Neural cell (in vitro differentiated cells): Measurements from ENCODE around the gene PDZRN3. TPM values are rescaled to one million over a fixed set of nuclear protein-coding genes. Genes with fewer than 3 reads are reported as not detected.

Source experiments
- H2AFZ ChIP-seq: fragments of 200-600, 300-800 bp; sonication (generic), shearing (Covaris generic); 2 replicates; pipeline ENCODE4 v1.6.0; 2014; ENCODE audit warnings: low read depth, mild to moderate bottlenecking, antibody characterized with exemption, low read length, moderate library complexity
- H3F3A ChIP-seq: fragments of 200-600 bp; shearing (Covaris generic); 2 replicates; pipeline ENCODE4 v1.6.1; 2016; ENCODE audit warnings: mild to moderate bottlenecking, moderate library complexity, mixed read lengths, antibody characterized with exemption, low read length; ENCODE audit not compliant: insufficient read depth, poor library complexity, severe bottlenecking
- H3K27ac ChIP-seq: fragments of 200-600, 300-800 bp; sonication (generic), shearing (Covaris generic); 2 replicates; pipeline ENCODE4 v1.5.1; 2014; ENCODE audit warnings: mild to moderate bottlenecking, low read length, moderate library complexity
- H3K27me3 ChIP-seq: fragments of 300-800, 200-600 bp; sonication (generic), shearing (Covaris generic); 2 replicates; pipeline ENCODE4 v1.6.0; 2014; ENCODE audit warnings: mild to moderate bottlenecking, low read depth, low read length, moderate library complexity; ENCODE audit not compliant: insufficient read depth
- H3K36me3 ChIP-seq: fragments of 300-800, 200-600 bp; sonication (generic), shearing (Covaris generic); 2 replicates; pipeline ENCODE4 v1.5.1; 2014; ENCODE audit warnings: mild to moderate bottlenecking, antibody characterized with exemption, low read length, moderate library complexity; ENCODE audit not compliant: insufficient read depth
- H3K4me2 ChIP-seq: fragments of 300-800, 200-600 bp; sonication (generic), shearing (Covaris generic); 2 replicates; pipeline ENCODE4 v1.6.0; 2014; ENCODE audit warnings: mild to moderate bottlenecking, low read length
- H3K4me3 ChIP-seq: fragments of 300-800, 200-600 bp; sonication (generic), shearing (Covaris generic); 2 replicates; pipeline ENCODE4 v1.5.1; 2014; ENCODE audit warnings: mild to moderate bottlenecking, low read length, moderate library complexity
- H3K79me2 ChIP-seq: fragments of 200-600 bp; shearing (Covaris generic); replicated peaks from 2 replicates; pipeline ENCODE4 v1.6.0; 2014; ENCODE audit warnings: mild to moderate bottlenecking, low read length, moderate library complexity; ENCODE audit not compliant: insufficient read depth
- H3K9ac ChIP-seq: fragments of 300-800, 200-600 bp; sonication (generic), shearing (Covaris generic); 2 replicates; pipeline ENCODE4 v1.6.1; 2016; ENCODE audit warnings: mild to moderate bottlenecking, low read length, mixed read lengths
- H3K9me2 ChIP-seq: fragments of 200-600 bp; shearing (Covaris generic); 2 replicates; pipeline ENCODE4 v1.6.1; 2016; ENCODE audit warnings: mild to moderate bottlenecking, low read length, mixed read lengths; ENCODE audit not compliant: insufficient read depth
- H3K9me3 ChIP-seq: fragments of 200-600, 300-800 bp; sonication (generic), shearing (Covaris generic); 2 replicates; pipeline ENCODE4 v1.6.1; 2016; ENCODE audit warnings: mild to moderate bottlenecking, mixed run types, low read length, moderate library complexity, mixed read lengths
- H4K20me1 ChIP-seq: fragments of 200-600 bp; shearing (Covaris generic); 2 replicates; pipeline ENCODE4 v1.6.1; 2016; ENCODE audit warnings: mild to moderate bottlenecking, mixed run types; ENCODE audit not compliant: insufficient read depth
- EP300 ChIP-seq: fragments of 450-650 bp; conservative IDR thresholded peaks from 2 replicates; pipeline ENCODE4 v1.6.1; 2014; ENCODE audit warnings: antibody characterized with exemption, mild to moderate bottlenecking, moderate library complexity; ENCODE audit not compliant: poor library complexity, severe bottlenecking
- EZH2 ChIP-seq: fragments of 200-600, 300-800 bp; shearing (Covaris generic), sonication (generic); IDR thresholded peaks from 2 replicates; pipeline ENCODE4 v1.6.1; 2014; ENCODE audit warnings: antibody characterized with exemption, low read length, borderline replicate concordance, mild to moderate bottlenecking; ENCODE audit not compliant: insufficient read depth, poor library complexity, severe bottlenecking
- MXI1 ChIP-seq: fragments of 450-650 bp; conservative IDR thresholded peaks from 2 replicates; pipeline ENCODE4 v1.6.1; 2014; ENCODE audit warnings: antibody characterized with exemption, mild to moderate bottlenecking; ENCODE audit not compliant: poor library complexity, severe bottlenecking
- POLR2AphosphoS5 ChIP-seq: IDR thresholded peaks from 2 replicates; pipeline ENCODE4 v1.6.1; 2012
- RAD21 ChIP-seq: fragments of 450-650 bp; conservative IDR thresholded peaks from 2 replicates; pipeline ENCODE4 v1.6.1; 2014; ENCODE audit warnings: antibody characterized with exemption, mild to moderate bottlenecking, moderate library complexity
- SMC3 ChIP-seq: fragments of 450-650 bp; conservative IDR thresholded peaks from 2 replicates; pipeline ENCODE4 v1.6.1; 2014; ENCODE audit warnings: antibody characterized with exemption, mild to moderate bottlenecking, moderate library complexity; ENCODE audit not compliant: poor library complexity
- TAF1 ChIP-seq: IDR thresholded peaks from 2 replicates; pipeline ENCODE4 v1.6.1; 2012; ENCODE audit warnings: low read depth
- polyA plus RNA-seq: library from polyadenylated mRNA; depleted of rRNA; stranded (reverse); fragments of >200 nt; gene quantifications from 2 replicates; pipeline ENCODE4 v1.2.3, GENCODE V29; 2014
- TF ChIP-seq, protein P1 (sequence below): IDR thresholded peaks from 2 replicates; pipeline ENCODE4 v1.6.1; 2012; ENCODE audit warnings: borderline replicate concordance
- TF ChIP-seq, protein P2 (sequence below): fragments of 450-650 bp; IDR thresholded peaks from 2 replicates; pipeline ENCODE4 v1.5.1; 2014; ENCODE audit warnings: antibody characterized with exemption, mild to moderate bottlenecking, moderate library complexity; ENCODE audit not compliant: poor library complexity, severe bottlenecking

Gene PDZRN3
- polyA plus RNA-seq, 1 donor from 2014 or later: 1.1 TPM

DNA sequence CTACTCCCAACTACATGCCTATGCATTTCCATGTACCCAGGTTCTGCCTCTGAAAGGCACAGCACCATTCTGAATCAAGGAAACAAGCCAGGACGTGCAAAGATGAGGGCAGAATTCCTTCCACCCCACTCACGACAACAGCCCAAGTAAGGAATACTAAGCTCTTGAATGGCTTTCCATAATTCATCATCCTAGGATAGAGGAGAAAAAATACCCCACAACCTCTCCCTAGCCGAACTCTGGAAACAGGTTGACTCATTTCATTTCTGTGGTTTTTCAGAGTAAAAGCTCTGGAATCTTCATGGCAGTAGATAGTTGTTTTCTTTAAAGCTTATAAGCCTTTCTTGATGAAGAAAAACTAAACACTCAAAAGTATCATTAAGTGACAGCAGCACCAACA is 77.8 kb downstream of the PDZRN3 start:
- no peaks in the 10 kb centered on the region for H3K36me3 ChIP-seq
- H4K20me1 ChIP-seq: no peaks in the 10 kb centered on the region
- H3K4me3 ChIP-seq: no peak overlapping the region
- H3K4me2 ChIP-seq: no peak overlapping the region
- H3K9ac ChIP-seq: no peak overlapping the region
- H3K27ac ChIP-seq: no peak overlapping the region
- H3K27me3 ChIP-seq: no peaks in the 10 kb centered on the region
- H3K9me2 ChIP-seq: no peaks in the 10 kb centered on the region
- H3K79me2 ChIP-seq: no peaks in the 10 kb centered on the region
- no peak overlapping the region for H2AFZ ChIP-seq
- TF ChIP-seq SMC3 (no peak), MXI1 (no peak), TAF1 (no peak), EP300 (no peak), POLR2AphosphoS5 (no peak), RAD21 (no peak), EZH2 (no peak)
- TF ChIP-seq, protein P1, sequence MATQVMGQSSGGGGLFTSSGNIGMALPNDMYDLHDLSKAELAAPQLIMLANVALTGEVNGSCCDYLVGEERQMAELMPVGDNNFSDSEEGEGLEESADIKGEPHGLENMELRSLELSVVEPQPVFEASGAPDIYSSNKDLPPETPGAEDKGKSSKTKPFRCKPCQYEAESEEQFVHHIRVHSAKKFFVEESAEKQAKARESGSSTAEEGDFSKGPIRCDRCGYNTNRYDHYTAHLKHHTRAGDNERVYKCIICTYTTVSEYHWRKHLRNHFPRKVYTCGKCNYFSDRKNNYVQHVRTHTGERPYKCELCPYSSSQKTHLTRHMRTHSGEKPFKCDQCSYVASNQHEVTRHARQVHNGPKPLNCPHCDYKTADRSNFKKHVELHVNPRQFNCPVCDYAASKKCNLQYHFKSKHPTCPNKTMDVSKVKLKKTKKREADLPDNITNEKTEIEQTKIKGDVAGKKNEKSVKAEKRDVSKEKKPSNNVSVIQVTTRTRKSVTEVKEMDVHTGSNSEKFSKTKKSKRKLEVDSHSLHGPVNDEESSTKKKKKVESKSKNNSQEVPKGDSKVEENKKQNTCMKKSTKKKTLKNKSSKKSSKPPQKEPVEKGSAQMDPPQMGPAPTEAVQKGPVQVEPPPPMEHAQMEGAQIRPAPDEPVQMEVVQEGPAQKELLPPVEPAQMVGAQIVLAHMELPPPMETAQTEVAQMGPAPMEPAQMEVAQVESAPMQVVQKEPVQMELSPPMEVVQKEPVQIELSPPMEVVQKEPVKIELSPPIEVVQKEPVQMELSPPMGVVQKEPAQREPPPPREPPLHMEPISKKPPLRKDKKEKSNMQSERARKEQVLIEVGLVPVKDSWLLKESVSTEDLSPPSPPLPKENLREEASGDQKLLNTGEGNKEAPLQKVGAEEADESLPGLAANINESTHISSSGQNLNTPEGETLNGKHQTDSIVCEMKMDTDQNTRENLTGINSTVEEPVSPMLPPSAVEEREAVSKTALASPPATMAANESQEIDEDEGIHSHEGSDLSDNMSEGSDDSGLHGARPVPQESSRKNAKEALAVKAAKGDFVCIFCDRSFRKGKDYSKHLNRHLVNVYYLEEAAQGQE: no peak
- TF ChIP-seq, protein P2, sequence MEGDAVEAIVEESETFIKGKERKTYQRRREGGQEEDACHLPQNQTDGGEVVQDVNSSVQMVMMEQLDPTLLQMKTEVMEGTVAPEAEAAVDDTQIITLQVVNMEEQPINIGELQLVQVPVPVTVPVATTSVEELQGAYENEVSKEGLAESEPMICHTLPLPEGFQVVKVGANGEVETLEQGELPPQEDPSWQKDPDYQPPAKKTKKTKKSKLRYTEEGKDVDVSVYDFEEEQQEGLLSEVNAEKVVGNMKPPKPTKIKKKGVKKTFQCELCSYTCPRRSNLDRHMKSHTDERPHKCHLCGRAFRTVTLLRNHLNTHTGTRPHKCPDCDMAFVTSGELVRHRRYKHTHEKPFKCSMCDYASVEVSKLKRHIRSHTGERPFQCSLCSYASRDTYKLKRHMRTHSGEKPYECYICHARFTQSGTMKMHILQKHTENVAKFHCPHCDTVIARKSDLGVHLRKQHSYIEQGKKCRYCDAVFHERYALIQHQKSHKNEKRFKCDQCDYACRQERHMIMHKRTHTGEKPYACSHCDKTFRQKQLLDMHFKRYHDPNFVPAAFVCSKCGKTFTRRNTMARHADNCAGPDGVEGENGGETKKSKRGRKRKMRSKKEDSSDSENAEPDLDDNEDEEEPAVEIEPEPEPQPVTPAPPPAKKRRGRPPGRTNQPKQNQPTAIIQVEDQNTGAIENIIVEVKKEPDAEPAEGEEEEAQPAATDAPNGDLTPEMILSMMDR: no peak
- no peaks in the 10 kb centered on the region for H3K9me3 ChIP-seq
- no peaks in the 10 kb centered on the region for H3F3A ChIP-seq

DNA sequence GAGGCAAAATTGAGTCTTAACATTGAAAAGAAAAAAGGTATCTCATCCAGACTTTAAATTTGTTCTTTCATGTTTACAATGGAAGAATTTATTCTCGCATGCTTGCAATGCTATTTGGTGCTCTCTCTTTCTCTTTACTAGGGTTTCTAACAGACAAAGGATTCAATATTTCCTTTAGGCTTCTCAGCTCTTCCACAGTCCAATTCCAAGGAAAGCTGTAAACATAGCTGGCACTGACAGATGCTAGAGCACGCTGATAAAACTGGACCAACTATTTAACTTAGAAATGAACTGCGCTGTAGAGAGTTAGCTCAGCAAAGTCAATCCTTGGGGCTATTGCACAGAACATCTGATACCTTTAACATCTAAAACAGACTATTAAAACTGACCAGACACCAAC is 81.3 kb downstream of the PDZRN3 start:
- H3K4me3 ChIP-seq: no peak overlapping the region
- no peaks in the 10 kb centered on the region for H4K20me1 ChIP-seq
- H3K27ac ChIP-seq: no peak overlapping the region
- H3F3A ChIP-seq: no peaks in the 10 kb centered on the region
- H3K9me2 ChIP-seq: no peaks in the 10 kb centered on the region
- H3K4me2 ChIP-seq: no peak overlapping the region
- no peak overlapping the region for H3K9ac ChIP-seq
- no peaks in the 10 kb centered on the region for H3K36me3 ChIP-seq
- H3K27me3 ChIP-seq: no peaks in the 10 kb centered on the region
- H2AFZ ChIP-seq: no peak overlapping the region
- no peaks in the 10 kb centered on the region for H3K79me2 ChIP-seq
- TF ChIP-seq TAF1 (no peak), SMC3 (no peak), EP300 (no peak), MXI1 (no peak)
- TF ChIP-seq, protein P1: no peak
- TF ChIP-seq, protein P2: no peak
- H3K9me3 ChIP-seq: no peaks in the 10 kb centered on the region
